ENCODE results near the gene TSSC4.
A peak's percentile ranks its signal among the peaks of the same experiment; 100 is the strongest.

TSSC4 gene

DNA sequence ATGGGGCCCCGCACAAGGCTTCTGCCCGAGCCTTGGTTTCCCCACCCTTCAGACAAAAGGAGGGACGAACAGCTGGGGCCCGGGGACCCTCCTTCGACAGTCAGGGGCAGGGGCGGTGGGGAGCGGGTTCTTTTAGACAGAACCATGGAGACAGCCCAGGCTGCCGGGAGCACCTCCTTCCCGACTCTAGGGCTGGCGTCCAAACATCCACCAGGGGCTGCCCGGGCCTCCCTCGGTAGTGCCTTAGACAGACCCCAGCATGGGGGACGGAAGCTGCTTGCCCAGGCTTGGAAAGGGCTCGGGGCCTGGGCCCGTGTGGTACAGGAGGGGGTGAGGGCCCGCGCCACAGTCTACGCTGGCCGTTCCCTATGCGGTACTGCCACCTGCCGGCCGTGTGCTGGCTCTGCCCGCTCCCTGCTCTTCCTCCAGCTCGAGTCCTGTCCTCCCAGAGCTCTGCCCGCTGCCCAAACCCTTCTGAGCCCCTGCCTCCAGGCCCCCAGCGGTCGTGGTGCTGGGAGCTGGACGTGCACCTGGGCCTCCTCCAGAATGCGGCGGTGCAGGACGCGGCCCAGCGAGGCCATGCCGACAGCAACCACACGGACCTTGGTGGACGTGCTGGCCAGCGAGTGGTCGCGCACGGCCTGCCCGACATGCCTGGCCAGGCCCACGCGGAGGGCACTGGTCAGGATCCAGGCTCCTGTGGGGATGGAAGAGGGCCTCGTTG, 20.1 kb downstream of the TSSC4 start:
- peak; percentile 61 for DNase-seq

DNA sequence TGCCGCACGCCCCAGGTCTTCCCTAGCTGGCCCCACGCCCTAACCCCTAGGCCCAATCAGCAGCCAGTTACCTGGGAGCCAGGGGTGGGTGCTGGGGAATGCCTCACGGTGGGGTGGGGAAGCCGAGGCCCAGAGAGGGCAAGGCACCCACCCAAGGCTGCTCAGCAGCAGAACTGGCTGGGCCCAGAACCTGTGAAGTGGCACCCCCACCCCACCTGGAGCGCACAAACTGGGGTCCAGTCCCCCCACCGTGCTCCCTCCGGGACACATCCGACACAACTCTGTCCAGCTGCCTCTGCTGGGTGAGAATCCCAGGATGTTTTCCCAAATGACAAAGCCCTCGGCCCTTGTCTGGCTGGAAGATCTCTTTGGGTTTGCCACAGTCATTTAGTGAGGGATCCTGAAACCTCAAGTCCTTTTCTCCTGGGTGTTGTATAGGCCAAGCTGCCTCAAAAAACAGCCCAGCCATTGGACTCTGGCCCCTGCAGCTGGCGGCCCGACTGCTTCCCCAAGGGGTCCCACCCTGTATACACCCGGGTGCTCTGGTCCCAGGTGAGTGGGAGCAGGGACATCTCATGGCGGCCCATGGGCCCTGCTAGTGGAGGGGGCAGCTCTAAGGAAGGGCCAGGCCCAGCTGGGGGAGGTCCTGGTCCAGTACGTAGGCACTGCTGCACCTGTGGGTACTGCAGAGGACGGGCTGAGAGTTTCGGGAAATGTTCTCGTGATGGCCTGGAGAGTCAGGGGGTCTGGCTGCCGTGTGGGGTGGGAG, 20.9 kb downstream of the TSSC4 start:
- DNase-seq, result no peak

DNA sequence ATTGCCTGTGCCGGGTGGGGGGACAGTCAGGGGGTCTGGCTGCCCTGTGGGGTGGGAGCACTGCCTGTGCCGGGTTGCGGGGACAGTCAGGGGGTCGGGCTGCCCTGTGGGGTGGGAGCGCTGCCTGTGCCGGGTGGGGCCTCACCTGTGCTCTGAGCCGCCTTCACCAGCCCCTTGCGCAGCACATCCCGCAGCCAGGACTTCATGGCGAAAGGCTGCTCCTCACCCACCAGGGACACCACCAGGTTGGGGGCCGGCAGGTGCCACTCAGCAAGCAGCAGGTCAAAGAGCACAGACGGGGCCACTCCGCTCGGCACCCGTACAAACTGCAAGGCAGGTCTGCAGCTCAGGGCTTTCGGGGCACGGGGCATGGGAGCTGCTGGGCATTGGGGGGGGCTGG, 21.4 kb downstream of the TSSC4 start:
- no peak for DNase-seq

DNA sequence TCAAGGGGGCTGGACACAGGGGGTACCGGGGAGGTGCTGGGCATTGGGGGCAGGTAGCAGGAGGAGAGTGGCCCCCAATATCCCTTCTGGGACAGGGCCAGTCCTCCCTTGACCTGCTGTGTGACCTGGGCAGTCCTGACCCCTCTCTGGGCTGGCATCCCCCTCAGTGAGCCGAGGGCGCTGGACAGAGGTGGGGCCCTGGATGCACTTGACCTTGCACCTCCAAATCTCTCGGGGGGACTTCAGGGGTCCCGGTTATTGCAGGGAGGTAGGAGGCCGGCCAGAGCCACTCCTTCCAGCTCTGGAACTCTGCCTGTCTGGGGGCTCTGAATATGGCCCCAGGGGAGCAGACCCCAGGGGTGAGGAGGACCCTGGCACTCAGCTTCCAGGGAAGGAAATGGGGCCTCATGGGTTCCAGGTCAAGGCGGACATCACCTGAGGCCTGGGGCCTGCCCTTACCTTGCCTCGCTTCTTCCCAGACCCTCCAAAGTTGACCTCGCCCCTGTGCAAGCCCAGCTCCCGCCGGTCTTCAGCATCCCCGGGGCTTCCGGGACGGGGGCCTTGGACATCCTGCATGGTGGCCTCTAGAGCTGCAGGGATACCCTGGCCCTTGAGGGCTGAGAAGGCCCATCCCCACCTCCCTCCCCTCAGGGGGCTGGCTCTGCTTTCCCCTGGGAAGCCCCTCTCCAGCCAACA, 22.1 kb downstream of the TSSC4 start:
- no peak for DNase-seq

DNA sequence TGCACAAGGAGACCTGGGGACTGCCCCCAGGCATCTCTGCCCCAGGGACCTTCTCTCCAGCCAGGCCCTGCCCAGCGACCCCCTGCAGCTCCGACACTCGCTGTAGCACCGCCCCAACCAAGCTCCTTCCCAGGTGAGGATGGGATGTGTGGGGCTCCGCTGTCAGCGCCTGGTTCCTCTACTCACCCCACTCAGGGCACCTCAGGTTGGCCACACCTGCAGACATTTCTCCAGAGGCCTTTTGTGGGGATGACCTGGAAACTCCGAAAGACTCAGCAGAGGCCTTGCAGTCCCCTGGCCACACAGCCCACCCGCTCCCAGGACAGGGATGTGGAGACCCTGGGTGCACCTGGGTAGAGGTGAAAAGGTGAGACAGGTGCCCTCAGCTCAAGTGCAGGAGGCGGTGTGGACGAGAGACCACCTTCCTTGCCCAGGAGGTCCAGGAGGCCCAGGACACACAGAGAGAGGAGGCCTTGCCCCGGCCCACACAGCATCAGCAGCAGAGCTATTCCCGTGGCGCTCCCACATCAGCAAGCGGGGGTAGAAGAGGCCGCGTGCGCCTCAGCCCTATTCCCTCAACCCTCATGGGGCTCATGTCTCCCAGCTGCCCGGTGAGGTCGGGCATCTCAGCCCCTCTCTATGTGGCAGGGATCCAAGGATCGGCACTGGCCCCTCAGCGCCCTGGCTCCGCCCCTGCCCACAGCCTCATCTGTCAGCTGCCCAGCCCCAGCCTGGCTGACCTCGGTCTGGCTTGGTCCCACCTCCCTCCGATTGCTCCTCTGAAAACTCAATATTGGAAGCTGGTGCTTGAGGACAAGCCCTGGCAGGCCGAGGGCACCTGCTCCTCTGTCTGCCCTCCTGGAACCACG, 22.8 kb downstream of the TSSC4 start:
- DNase-seq, result no peak

DNA sequence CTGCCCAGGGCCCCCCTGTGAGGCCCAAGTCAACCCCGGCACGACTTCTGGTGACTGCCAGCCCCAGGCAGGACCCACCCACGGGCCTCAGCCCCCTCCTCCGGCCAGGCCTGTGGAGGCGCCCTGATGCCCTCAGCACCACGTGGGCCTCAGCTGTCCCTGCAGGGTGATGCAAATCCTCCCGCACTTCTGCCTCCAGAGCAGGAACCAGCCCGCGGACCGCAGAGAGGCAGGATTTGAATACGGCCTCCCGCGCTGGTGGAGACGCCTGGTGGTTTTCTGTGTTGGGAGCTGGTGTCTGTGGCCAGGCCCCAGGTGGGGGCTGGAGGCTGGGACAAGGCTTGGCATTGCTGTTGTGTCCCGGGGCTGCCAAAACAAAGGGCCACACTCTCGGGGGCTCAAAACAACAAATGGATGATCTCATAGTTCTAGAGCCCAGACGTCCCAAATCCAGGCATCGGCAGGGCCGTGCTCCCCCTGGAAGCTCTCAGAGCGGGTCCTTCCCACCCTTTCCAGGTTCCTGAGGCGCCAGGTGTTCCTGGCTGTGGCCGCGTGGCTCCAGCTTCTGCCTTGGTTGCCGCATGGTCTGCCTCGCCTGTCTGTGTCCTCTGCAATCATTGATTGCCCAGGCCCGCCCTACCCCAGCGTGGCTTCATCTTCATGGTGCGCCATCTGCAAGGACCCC, 24.4 kb downstream of the TSSC4 start:
- DNase-seq, result no peak

DNA sequence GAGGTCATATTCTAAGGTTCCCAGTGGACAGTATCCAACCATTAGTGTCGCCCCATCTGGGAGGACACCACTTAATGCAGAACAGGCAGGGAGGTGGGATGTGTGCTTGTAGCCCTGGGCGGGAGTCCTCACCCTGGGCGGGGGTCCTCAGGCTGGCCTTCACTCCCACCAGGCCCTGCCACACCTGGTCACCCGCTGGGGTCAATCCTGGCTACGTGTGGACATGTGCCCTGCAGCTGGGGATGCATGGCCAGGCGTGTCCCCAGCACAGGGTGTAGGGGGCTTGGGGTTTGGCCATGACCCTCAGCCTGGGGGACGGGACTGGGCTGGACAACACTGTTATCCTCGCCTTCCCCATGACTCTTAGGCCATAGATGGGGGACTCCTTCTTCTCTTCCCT, 25.0 kb downstream of the TSSC4 start:
- DNase-seq, result no peak

DNA sequence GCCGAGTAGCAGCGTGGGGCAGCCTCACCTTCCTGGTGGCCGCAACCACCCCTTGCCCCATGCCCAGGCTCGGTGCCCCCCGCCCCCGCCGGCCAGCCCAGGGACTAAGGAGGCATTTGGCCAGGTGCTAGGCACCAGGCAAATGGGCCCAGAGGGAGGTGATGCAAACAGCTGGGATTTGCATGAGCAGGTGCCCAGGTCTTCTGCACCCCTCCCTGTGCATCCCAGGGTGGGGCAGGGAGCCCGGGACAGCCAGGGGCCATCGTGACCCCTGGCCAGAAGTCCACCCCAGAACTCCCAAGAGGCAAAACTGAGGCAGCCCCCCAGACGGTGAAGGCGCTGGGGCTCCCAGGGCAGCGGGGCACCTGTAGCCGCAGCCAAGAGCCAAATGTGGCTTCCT, 25.7 kb downstream of the TSSC4 start:
- DNase-seq, result no peak

DNA sequence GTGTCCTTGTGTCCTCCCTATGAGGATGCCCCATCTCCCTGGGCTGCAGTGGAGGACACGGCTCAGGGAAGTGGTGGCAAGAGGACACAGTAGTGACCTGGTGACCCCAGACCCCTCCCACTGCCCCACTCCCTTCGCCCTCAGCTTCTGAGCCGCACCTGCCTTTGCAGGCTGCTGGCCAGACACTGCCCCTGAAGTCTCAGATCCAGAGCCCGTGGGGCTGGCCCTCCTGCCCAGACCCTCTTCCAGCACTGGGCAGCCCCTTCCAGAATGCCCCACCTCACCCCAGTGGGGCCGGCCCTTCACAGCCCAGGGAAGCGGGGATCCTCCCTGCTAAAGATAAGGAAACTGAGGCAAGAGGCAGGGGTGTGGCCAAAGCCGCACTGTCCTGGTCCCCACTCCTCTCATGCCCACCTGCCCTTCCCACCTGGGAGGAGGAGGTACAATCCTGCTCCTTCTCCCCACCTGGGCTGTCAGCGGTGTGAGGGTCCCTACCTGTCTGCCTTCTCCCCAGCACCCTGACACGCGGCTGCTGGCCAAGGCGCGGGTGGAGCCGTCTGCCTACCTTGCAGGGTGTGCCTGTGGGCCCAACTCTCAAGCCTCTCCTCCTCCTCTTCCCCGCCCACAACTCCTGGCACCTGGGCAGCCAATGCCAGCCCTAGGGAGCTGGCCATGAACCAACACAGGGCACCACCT, 26.4 kb downstream of the TSSC4 start:
- no peak for DNase-seq

DNA sequence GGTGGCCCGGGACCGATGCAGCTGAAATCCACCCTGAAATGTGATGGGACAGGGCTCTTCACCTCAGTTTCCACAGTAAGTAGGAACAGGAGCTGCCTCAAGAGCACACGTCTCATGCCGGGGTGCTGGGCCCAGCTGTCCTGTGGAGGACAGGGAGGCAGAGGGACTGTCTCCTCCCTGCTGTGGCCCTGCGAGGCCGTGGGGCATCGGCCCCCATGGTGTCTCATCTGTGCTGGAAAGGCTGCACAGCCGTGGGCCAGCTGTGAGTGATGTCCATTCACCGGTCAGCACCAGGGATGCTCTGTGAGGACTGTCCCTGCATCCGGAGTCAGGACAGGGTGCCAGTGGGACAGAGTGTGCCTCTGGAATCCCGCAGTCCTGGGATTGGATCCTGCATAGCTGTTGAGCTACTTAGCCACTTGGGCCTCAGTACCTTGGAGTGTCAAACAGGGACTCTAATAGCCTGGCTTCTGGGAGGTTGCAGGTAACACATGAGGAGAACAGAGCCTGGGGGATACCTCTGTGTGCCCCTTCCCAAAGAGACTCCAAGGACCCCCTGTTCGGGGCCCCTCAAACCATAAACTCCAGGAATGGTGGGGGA, 27.3 kb downstream of the TSSC4 start:
- no peak for DNase-seq

DNA sequence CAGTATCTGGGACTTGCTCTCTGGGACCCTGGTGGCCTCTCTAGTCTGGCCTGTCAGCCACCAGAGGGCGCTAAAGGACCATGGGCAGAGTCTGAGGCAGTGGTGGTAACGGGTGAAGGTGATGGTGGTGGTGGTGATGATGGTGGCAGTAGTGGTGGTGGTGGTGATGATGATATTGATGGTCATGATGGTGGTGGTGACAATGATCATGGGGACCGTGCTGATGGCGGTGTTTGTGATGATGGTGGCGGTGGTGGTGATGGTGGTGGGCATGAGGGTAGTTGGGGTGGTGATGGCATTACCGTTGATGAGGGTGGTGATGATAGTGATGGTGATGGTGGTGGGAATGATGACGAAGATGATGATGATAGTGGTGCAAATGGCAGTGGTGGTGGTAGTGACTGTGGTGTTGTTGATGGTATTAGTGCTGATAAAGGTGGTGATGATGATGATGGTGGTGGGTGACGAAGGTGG, 27.8 kb downstream of the TSSC4 start:
- peak; percentile 83 for DNase-seq

DNA sequence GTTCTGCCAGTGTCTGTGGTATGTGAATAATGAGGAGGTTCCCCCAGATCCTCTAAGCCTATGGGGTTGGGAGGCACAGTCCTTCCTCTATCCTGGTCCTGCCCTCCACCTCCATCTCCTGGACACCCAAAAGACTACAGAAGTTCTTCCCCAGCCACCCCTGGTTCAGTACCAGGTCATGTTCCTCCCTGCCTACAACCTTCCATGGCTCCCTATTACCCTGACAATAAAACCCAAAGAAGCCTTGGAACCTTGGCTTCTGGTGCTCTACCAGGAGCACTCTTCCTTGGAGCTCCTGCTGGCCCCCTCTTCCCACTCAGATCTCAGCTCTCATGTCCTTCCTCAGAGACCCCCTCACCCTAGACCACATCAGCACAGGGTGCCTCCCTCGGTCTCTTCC, 30.8 kb downstream of the TSSC4 start:
- no peak for DNase-seq

DNA sequence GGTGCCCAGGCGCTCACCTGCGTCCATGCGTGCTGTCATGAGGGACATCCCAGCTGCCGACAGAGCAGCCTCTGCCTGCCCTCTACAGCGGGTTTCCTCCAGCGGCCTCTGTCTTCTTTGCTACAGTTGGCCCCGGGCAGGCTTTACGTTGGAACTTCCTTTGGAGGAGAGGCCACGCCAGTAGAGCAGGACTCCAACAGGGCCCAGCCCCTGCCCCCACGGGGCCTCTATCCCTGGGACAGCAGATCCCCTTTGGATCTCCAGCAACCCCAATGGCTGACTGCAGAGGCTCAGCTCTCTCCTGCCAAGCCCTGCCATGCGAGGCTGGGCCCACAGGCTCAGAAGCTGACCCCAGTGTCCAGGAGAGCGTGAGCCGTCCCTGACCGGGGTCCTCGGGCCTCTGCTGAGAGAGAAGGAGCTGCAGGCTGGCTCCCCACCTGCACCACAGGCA, 31.6 kb downstream of the TSSC4 start:
- DNase-seq, result no peak

DNA sequence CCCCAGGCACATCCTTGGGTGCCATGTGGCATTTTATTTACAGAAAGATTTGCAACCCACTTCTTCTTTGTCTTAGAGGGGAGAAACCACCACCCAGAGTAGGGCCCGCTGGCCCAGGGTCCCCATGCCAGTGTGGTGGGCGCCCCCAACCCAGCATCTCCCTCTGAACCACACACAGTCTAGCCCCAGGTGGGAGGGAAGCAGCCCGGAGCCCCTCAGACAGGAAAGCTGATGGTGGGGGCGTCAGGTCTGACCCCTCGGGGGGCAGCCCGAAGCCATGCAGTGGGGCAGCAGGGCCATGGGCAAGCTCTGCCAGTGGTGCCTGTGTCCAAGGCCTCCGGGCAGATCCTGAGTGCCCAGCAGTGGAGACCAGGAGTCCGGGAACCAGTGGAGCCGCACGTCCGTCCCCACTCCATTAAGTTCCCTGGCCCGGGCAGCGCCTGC, 32.1 kb downstream of the TSSC4 start:
- no peak for DNase-seq

DNA sequence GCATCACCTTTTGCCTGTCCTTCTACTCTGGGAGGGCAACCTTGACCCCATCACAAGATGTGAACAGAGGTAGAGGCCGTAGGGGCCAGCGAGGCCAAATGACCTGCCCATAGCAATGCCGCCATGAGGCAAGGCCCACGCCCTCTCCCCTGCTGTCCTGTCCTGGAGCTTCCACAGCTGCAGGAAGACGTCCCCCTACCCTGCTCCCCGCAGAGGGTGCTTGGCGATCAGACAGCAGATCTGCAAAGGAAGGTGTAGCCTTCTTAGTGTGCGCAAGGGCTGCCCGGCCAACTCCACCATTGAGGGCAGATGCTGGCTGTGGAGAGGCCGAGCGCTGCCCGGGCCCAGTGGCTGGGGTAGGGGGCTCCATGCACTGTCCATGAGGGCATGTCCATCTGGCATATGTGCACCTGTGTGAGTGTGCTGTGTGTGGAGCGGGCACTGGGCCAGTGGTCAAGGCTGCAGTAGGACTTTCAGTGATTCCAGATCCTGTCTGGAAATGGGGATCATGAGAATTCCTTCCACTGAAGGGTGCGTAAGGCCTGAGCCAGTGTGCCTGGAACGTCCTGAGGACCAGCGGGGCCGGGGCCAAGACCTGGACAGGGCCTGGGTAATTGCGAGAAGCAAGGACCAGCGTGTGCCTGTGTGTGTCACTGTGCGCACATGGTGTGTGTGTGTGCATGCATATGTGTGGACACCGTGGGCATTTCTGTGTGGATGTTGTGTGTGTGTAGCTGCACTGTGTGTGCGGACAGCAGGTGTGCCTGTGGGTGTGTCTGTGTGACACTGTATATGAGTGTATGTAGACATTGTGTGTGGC, 32.8 kb downstream of the TSSC4 start:
- DNase-seq, result no peak

DNA sequence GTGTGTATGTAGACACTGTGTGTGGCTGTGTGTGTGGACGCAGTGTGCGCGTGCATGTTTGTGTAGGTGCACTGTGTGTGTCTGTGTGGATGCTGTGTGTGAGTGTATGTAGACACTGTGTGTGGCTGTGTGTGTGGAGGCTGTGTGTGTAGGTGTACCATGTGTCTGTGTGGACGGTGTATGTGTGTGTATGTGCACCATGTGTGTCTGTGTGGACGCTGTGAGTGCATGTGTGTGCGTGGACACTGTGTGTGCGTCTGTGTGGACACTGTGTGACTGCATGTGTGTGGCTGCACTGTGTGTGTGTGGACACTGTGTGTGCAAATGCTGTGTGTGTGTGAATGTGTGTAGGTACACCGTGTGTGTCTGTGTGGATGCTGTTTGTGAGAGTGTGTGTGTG, 33.5 kb downstream of the TSSC4 start:
- no peak for DNase-seq

DNA sequence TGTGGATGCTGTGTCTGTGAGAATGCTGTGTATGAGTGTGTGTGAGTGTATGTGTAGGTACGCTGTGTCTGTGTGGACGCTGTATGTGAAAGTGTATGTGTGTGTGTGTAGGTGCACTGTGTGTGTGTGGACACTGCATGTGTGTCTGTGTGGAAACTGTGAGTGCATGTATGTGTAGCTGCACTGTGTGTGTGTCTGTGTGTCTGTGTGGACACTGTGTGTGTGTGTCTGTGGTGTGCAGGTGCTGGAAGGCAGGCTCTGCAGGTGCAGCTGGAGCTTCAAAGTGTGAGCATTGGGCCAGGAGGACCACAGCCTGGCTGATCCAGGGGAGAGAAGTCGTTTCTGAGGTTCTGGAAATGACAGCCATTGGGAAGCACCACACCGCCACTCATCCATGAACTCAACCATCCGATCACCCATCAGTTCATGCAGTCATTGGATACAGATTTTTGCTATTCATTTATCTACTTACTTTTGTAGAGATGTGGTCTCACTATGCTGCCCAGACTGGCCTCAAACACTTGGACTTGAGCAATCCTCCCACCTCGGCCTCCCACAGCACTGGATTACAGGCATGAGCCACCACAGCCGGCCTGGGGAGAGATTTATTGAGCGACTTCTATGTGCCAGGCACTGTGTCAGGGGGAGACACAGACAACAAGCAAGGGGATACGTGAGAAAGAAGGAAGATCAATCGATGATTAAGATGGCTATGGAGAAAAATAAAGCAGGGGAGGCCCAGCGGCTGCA, 34.1 kb downstream of the TSSC4 start:
- DNase-seq, result no peak

DNA sequence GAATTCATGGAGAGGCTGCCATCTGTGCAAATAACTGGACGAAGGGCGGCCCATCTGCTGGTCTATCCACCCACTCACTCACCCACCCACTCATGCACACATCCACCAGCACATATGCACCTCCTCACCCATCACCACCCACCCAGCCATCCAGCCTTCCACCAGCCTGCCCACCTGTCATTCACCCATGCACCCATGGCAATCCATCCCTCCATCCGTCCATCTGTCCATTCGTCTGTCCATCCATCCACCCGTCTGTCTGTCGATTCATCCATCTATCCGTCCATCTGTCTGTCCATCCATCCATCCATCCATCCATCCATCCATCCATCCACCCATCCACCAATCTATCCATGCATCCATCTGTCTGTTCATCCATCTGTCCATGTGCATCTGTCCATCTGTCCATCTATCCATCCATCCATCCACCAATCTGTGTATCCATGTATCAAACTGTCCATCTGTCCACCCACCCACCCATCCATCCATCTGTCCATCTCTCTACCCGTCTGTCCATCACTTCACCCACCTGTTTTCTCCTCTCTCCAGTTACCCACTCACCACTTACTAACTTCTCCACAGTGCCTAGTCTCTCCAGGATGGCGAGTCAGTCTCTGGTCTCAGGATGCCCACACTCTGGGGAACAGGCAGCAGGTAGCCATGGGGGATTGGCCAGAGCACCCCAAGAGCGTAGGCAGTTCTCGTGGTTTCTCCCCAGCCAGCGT, 34.9 kb downstream of the TSSC4 start:
- no peak for DNase-seq
